WTC11 (cell line): ENCODE measurements around the gene FOXO3. TPM values are rescaled to one million over a fixed set of nuclear protein-coding genes. Genes with fewer than 3 reads are reported as not detected.
"Not testable (repeated sequence)": the region's sequence is repeated elsewhere in the genome, so short reads cannot be mapped to it uniquely, and the experiment has no call there.

ENCODE experiments used
- ATAC-seq: fragments of 200-7000 bp; cut with Tn5 transposase; 2 replicates; pipeline ENCODE4 v1.10.0; 2021; ENCODE audit warnings: mild to moderate bottlenecking, moderate library complexity
- CTCF ChIA-PET: fragments of 300-600 bp; sonication (Branson Sonifier 250); formaldehyde crosslinking; loops from one replicate; lab custom pipeline; 2021; ENCODE audit warnings: antibody characterized with exemption; lab: Charles Lee
- POLR2A ChIA-PET: fragments of 350-600 bp; sonication (Branson Sonifier 250); formaldehyde crosslinking; loops from one replicate; lab custom pipeline; 2021; ENCODE audit warnings: antibody characterized with exemption; lab: Charles Lee
- DNase-seq: peaks from one replicate; pipeline ENCODE4 v3.0.0; 2021; ENCODE audit warnings: low spot score
- H3K27ac Mint-ChIP-seq: 2 replicates; pipeline ENCODE4 v1.8.0; 2021; ENCODE audit warnings: mixed read lengths
- H3K27me3 Mint-ChIP-seq: 2 replicates; pipeline ENCODE4 v1.8.0; 2021; ENCODE audit warnings: low read depth, mild to moderate bottlenecking, moderate library complexity, mixed read lengths
- H3K36me3 Mint-ChIP-seq: 2 replicates; pipeline ENCODE4 v1.8.0; 2021; ENCODE audit warnings: mixed read lengths
- H3K4me1 Mint-ChIP-seq: 2 replicates; pipeline ENCODE4 v1.8.0; 2022; ENCODE audit warnings: mixed read lengths
- H3K4me3 Mint-ChIP-seq: 2 replicates; pipeline ENCODE4 v1.8.0; 2021; ENCODE audit warnings: mild to moderate bottlenecking, moderate library complexity, mixed read lengths
- H3K9me3 Mint-ChIP-seq: 2 replicates; pipeline ENCODE4 v1.8.0; 2021; ENCODE audit warnings: mixed read lengths
- ATF1 ChIP-seq: sonication (generic); formaldehyde crosslinking; IDR thresholded peaks from 2 replicates; pipeline ENCODE4 v1.8.1; 2023; ENCODE audit warnings: mild to moderate bottlenecking, moderate library complexity, missing genetic modification reagents
- ESRRA ChIP-seq: sonication (generic); formaldehyde crosslinking; IDR thresholded peaks from 2 replicates; pipeline ENCODE4 v1.8.1; 2022; ENCODE audit warnings: mild to moderate bottlenecking, missing genetic modification reagents, borderline replicate concordance
- FOXP1 ChIP-seq: sonication (generic); formaldehyde crosslinking; IDR thresholded peaks from 2 replicates; pipeline ENCODE4 v1.8.0; 2022; ENCODE audit warnings: missing genetic modification reagents, mild to moderate bottlenecking, moderate library complexity, borderline replicate concordance
- HMGA2 ChIP-seq: fragments of 250-450 bp; sonication (Bioruptor Pico); IDR thresholded peaks from 2 replicates; pipeline ENCODE4 v1.4.0; 2021; ENCODE audit warnings: mild to moderate bottlenecking, moderate library complexity
- NFYB ChIP-seq: sonication (generic); formaldehyde crosslinking; conservative IDR thresholded peaks from 2 replicates; pipeline ENCODE4 v1.8.0; 2022; ENCODE audit warnings: low read depth, missing genetic modification reagents
- NR3C1 ChIP-seq: sonication (generic); formaldehyde crosslinking; conservative IDR thresholded peaks from 2 replicates; pipeline ENCODE4 v1.8.1; 2023; ENCODE audit warnings: low read depth, mild to moderate bottlenecking, missing genetic modification reagents
- OVOL2 ChIP-seq: fragments of 250-450 bp; sonication (Bioruptor Pico); IDR thresholded peaks from 2 replicates; pipeline ENCODE4 v1.9.0; 2021; ENCODE audit warnings: mild to moderate bottlenecking, borderline replicate concordance
- RORB ChIP-seq: fragments of 250-450 bp; sonication (Bioruptor Pico); IDR thresholded peaks from 2 replicates; pipeline ENCODE4 v1.9.0; 2021; ENCODE audit warnings: mild to moderate bottlenecking
- SOX15 ChIP-seq: fragments of 250-450 bp; sonication (Bioruptor Pico); IDR thresholded peaks from 2 replicates; pipeline ENCODE4 v1.9.0; 2021; ENCODE audit warnings: mild to moderate bottlenecking
- ZNF219 ChIP-seq: sonication (generic); formaldehyde crosslinking; IDR thresholded peaks from 2 replicates; pipeline ENCODE4 v1.8.0; 2023; ENCODE audit warnings: missing genetic modification reagents, mild to moderate bottlenecking, borderline replicate concordance
- ZNF317 ChIP-seq: sonication (generic); formaldehyde crosslinking; IDR thresholded peaks from 2 replicates; pipeline ENCODE4 v1.8.1; 2023; ENCODE audit warnings: low read depth, mild to moderate bottlenecking, moderate library complexity, missing genetic modification reagents, borderline replicate concordance
- ZNF396 ChIP-seq: fragments of 250-450 bp; sonication (Bioruptor Pico); IDR thresholded peaks from 2 replicates; pipeline ENCODE4 v1.8.0; 2021; ENCODE audit warnings: mild to moderate bottlenecking, moderate library complexity, borderline replicate concordance
- ZNF416 ChIP-seq: fragments of 250-450 bp; sonication (Bioruptor Pico); IDR thresholded peaks from 2 replicates; pipeline ENCODE4 v1.9.0; 2021; ENCODE audit warnings: mild to moderate bottlenecking, inconsistent platforms
- ZNF423 ChIP-seq: fragments of 250-450 bp; sonication (Bioruptor Pico); IDR thresholded peaks from 2 replicates; pipeline ENCODE4 v2.1.2; 2022; ENCODE audit warnings: mild to moderate bottlenecking, moderate library complexity
- total RNA-seq: library from RNA; stranded (reverse); gene quantifications from 3 replicates; pipeline ENCODE4 v1.2.3, GENCODE V29; 2021
- TF ChIP-seq, protein P1 (sequence below): fragments of 250-450 bp; sonication (Bioruptor Pico); IDR thresholded peaks from 2 replicates; pipeline ENCODE4 v1.9.0; 2021; ENCODE audit warnings: mild to moderate bottlenecking
- TF ChIP-seq, protein P2 (sequence below): sonication (generic); formaldehyde crosslinking; IDR thresholded peaks from 2 replicates; pipeline ENCODE4 v1.8.1; 2023; ENCODE audit warnings: mild to moderate bottlenecking, missing genetic modification reagents
- TF ChIP-seq, protein P3 (sequence below): sonication (generic); formaldehyde crosslinking; IDR thresholded peaks from 2 replicates; pipeline ENCODE4 v1.8.1; 2022; ENCODE audit warnings: mild to moderate bottlenecking, moderate library complexity, missing genetic modification reagents
- TF ChIP-seq, protein P4 (sequence below): sonication (generic); formaldehyde crosslinking; IDR thresholded peaks from 2 replicates; pipeline ENCODE4 v1.8.0; 2022; ENCODE audit warnings: missing genetic modification reagents

Gene FOXO3
- total RNA-seq, 1 experiment from 2014 or later: 15.6 TPM

GRCh38 chr6:108656836-108657235 is 96.1 kb downstream of the FOXO3 start:
- H3K9me3 Mint-ChIP-seq: peaks cover 5% of the 10 kb centered on the region
- no peak for TF ChIP-seq NR3C1 (CRISPR knock-in tag)
- TF ChIP-seq, all 79 proteins: peak for 0
- ChIA-PET POLR2A (no interaction called here), CTCF (no interaction called here)
- DNase-seq: no peak
- no peak for ATAC-seq
- Mint-ChIP-seq H3K4me3 (no peak overlapping the region), H3K27me3 (no peaks in the 10 kb centered on the region), H3K4me1 (peaks cover 48% of the 10 kb centered on the region), H3K36me3 (no peaks in the 10 kb centered on the region), H3K27ac (no peak overlapping the region)

DNA sequence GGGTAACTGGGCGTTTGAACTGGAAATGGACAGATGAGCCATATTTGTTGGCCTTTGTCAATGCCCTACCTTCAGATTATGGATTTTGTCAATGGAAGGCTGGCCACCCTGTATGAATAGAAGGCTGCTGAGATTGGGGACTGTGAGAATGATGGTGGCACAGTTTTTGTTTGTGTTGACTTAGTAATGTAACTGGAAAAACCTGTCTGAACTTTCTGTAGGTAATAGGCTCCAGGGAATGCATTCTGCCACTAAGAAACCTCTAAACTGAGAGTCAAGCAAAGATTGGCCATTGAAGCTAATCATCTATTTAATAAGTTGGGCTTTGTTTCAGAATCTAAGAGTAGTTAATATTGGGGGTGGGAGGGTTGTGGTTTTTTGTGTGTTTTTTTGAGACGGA is 97.5 kb downstream of the FOXO3 start:
- Mint-ChIP-seq H3K4me3 (no peak overlapping the region), H3K27ac (no peak overlapping the region), H3K27me3 (no peaks in the 10 kb centered on the region), H3K9me3 (peaks cover 5% of the 10 kb centered on the region), H3K4me1 (peaks cover 52% of the 10 kb centered on the region), H3K36me3 (no peaks in the 10 kb centered on the region)
- CTCF ChIA-PET: no interaction called here
- POLR2A ChIA-PET: no interaction called here
- ATAC-seq (no peak), DNase-seq (no peak)
- no peak for TF ChIP-seq ZNF317 (CRISPR knock-in tag)
- TF ChIP-seq RORB (CRISPR knock-in tag): no peak
- TF ChIP-seq HMGA2 (CRISPR knock-in tag): no peak
- TF ChIP-seq, protein P1, sequence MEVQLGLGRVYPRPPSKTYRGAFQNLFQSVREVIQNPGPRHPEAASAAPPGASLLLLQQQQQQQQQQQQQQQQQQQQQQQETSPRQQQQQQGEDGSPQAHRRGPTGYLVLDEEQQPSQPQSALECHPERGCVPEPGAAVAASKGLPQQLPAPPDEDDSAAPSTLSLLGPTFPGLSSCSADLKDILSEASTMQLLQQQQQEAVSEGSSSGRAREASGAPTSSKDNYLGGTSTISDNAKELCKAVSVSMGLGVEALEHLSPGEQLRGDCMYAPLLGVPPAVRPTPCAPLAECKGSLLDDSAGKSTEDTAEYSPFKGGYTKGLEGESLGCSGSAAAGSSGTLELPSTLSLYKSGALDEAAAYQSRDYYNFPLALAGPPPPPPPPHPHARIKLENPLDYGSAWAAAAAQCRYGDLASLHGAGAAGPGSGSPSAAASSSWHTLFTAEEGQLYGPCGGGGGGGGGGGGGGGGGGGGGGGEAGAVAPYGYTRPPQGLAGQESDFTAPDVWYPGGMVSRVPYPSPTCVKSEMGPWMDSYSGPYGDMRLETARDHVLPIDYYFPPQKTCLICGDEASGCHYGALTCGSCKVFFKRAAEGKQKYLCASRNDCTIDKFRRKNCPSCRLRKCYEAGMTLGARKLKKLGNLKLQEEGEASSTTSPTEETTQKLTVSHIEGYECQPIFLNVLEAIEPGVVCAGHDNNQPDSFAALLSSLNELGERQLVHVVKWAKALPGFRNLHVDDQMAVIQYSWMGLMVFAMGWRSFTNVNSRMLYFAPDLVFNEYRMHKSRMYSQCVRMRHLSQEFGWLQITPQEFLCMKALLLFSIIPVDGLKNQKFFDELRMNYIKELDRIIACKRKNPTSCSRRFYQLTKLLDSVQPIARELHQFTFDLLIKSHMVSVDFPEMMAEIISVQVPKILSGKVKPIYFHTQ: no peak
- TF ChIP-seq SOX15: no peak

DNA sequence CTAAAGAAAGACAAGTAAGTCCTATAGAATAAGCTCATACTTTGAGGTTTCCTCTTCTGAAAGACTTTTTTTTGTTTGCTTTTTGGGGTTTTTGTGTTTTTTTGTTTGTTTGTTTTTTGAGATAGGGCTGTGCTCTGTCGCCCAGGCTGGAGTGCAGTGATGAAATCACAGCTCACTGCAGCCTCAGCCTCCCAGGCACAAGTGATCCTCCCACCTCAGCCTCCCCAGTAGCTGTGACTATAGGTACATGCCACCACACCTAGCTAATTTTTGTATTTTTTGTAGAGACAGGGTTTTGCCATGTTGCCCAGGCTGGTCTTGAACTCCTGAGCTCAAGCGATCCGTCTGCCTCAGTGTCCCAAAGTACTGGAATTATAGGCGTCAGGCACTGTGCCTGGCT is 98.1 kb downstream of the FOXO3 start:
- ATAC-seq, H3K27ac Mint-ChIP-seq, CTCF ChIA-PET, H3K4me3 Mint-ChIP-seq, H3K9me3 Mint-ChIP-seq, H3K36me3 Mint-ChIP-seq, POLR2A ChIA-PET, H3K27me3 Mint-ChIP-seq, DNase-seq: not testable (repeated sequence)
- peaks cover 48% of the 10 kb centered on the region for H3K4me1 Mint-ChIP-seq

DNA sequence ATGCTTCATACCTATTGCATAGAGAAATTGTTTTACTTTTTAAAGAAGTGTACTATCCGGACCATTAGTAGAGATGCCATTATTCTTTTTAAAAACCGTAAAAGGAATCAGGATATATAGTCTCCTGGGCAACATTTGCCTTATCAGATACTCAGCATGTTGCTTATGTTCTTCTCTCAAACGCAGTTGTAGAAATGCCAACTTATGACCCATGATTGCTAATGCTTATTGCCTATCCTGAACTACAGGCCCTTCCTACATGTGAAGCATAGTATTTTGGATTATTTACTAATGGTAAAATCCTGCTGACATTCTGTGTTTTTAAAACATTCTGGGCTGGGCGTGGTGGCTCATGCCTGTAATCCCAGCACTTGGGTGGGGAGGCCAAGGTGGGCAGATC is 99.5 kb downstream of the FOXO3 start:
- Mint-ChIP-seq H3K27ac (no peak overlapping the region), H3K36me3 (peaks cover 11% of the 10 kb centered on the region), H3K4me3 (no peak overlapping the region), H3K27me3 (no peaks in the 10 kb centered on the region; the same call in 1 of the 2 replicates), H3K9me3 (peaks cover 5% of the 10 kb centered on the region), H3K4me1 (peaks cover 36% of the 10 kb centered on the region)
- DNase-seq: no peak
- no peak for ATAC-seq
- ChIA-PET POLR2A (no interaction called here), CTCF (no interaction called here)
- TF ChIP-seq, protein P2, sequence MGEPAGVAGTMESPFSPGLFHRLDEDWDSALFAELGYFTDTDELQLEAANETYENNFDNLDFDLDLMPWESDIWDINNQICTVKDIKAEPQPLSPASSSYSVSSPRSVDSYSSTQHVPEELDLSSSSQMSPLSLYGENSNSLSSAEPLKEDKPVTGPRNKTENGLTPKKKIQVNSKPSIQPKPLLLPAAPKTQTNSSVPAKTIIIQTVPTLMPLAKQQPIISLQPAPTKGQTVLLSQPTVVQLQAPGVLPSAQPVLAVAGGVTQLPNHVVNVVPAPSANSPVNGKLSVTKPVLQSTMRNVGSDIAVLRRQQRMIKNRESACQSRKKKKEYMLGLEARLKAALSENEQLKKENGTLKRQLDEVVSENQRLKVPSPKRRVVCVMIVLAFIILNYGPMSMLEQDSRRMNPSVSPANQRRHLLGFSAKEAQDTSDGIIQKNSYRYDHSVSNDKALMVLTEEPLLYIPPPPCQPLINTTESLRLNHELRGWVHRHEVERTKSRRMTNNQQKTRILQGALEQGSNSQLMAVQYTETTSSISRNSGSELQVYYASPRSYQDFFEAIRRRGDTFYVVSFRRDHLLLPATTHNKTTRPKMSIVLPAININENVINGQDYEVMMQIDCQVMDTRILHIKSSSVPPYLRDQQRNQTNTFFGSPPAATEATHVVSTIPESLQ: no peak
- no peak for TF ChIP-seq ZNF219
- TF ChIP-seq OVOL2 (CRISPR knock-in tag): no peak
- no peak for TF ChIP-seq ZNF416 (CRISPR knock-in tag)
- no peak for TF ChIP-seq FOXP1 (CRISPR knock-in tag)
- TF ChIP-seq ZNF423: no peak
- no peak for TF ChIP-seq ESRRA (CRISPR knock-in tag)
- no peak for TF ChIP-seq ATF1
- no peak for TF ChIP-seq NFYB (CRISPR knock-in tag)
- TF ChIP-seq, protein P3, sequence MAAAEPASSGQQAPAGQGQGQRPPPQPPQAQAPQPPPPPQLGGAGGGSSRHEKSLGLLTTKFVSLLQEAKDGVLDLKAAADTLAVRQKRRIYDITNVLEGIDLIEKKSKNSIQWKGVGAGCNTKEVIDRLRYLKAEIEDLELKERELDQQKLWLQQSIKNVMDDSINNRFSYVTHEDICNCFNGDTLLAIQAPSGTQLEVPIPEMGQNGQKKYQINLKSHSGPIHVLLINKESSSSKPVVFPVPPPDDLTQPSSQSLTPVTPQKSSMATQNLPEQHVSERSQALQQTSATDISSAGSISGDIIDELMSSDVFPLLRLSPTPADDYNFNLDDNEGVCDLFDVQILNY (CRISPR knock-in tag): no peak
- TF ChIP-seq, protein P4, sequence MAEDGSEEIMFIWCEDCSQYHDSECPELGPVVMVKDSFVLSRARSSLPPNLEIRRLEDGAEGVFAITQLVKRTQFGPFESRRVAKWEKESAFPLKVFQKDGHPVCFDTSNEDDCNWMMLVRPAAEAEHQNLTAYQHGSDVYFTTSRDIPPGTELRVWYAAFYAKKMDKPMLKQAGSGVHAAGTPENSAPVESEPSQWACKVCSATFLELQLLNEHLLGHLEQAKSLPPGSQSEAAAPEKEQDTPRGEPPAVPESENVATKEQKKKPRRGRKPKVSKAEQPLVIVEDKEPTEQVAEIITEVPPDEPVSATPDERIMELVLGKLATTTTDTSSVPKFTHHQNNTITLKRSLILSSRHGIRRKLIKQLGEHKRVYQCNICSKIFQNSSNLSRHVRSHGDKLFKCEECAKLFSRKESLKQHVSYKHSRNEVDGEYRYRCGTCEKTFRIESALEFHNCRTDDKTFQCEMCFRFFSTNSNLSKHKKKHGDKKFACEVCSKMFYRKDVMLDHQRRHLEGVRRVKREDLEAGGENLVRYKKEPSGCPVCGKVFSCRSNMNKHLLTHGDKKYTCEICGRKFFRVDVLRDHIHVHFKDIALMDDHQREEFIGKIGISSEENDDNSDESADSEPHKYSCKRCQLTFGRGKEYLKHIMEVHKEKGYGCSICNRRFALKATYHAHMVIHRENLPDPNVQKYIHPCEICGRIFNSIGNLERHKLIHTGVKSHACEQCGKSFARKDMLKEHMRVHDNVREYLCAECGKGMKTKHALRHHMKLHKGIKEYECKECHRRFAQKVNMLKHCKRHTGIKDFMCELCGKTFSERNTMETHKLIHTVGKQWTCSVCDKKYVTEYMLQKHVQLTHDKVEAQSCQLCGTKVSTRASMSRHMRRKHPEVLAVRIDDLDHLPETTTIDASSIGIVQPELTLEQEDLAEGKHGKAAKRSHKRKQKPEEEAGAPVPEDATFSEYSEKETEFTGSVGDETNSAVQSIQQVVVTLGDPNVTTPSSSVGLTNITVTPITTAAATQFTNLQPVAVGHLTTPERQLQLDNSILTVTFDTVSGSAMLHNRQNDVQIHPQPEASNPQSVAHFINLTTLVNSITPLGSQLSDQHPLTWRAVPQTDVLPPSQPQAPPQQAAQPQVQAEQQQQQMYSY (CRISPR knock-in tag): no peak
- TF ChIP-seq ZNF396 (CRISPR knock-in tag): no peak
